ENCODE measurements around the gene ZNF789. TPM values are rescaled to one million over a fixed set of nuclear protein-coding genes. Genes with fewer than 3 reads are reported as not detected.

Gene ZNF789
- total RNA-seq, 1 donor from 2014 or later = 7.3 TPM

DNA sequence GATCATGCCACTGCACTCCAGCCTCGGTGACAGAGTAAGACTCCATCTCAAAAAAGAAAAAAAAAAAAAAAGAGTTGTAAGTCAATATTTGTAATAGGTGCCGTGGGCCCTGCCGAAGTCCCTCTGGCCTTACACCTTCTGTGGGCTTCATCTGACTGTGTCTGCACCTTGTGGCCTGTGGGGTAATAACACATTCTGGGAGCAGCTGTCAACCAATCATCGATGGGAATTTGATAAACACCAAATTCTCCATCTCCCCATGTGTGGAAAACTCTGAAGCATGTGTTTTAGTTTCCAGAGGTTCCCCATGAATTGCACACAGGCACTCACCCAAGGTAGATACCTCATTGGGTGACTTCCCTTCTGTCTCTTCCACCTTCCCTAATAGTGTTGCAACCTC, 16.5 kb downstream of the ZNF789 start:
- Mint-ChIP-seq H3K27me3 (ENCODE audit: low read depth) (no peaks in the 10 kb centered on the region), H3K36me3 (ENCODE audit: low read depth) (peaks cover 29% of the 10 kb centered on the region), H3K4me1 (ENCODE audit: low read depth) (no peaks in the 10 kb centered on the region), H3K27ac (ENCODE audit: unreplicated experiment) (no peak overlapping the region), H3K9me3 (ENCODE audit: low read depth) (peaks cover 11% of the 10 kb centered on the region), H3K4me3 (ENCODE audit: unreplicated experiment) (no peak overlapping the region)
- TF ChIP-seq, protein P1, sequence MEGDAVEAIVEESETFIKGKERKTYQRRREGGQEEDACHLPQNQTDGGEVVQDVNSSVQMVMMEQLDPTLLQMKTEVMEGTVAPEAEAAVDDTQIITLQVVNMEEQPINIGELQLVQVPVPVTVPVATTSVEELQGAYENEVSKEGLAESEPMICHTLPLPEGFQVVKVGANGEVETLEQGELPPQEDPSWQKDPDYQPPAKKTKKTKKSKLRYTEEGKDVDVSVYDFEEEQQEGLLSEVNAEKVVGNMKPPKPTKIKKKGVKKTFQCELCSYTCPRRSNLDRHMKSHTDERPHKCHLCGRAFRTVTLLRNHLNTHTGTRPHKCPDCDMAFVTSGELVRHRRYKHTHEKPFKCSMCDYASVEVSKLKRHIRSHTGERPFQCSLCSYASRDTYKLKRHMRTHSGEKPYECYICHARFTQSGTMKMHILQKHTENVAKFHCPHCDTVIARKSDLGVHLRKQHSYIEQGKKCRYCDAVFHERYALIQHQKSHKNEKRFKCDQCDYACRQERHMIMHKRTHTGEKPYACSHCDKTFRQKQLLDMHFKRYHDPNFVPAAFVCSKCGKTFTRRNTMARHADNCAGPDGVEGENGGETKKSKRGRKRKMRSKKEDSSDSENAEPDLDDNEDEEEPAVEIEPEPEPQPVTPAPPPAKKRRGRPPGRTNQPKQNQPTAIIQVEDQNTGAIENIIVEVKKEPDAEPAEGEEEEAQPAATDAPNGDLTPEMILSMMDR (IDR thresholded peaks at IDR 0.05) = no peak
- DNase-seq (ENCODE audit: low spot score) = no peak

DNA sequence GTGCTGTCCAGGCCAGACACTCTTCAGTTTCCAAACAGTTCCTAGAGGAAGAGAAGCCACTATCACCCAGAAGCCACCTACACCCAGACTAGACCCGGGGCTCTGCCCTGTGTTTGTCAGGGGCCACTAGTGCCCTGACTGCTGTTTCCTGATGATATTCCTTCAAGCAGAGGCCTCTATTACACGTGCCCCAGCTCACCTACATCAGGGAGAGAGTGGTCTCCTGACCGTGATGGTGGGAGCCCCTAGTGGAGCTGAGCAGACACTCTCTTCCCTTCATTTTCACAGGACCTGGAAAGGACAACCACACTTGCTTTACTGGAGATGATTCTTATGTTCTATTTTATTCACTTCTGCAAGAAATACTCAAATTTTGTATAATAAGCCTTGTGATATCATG, 18.2 kb downstream of the ZNF789 start:
- no peak for DNase-seq (ENCODE audit: low spot score)
- Mint-ChIP-seq H3K9me3 (ENCODE audit: low read depth) (peaks cover 13% of the 10 kb centered on the region), H3K27me3 (ENCODE audit: low read depth) (no peaks in the 10 kb centered on the region), H3K27ac (ENCODE audit: unreplicated experiment) (no peak overlapping the region), H3K4me3 (ENCODE audit: unreplicated experiment) (no peak overlapping the region), H3K36me3 (ENCODE audit: low read depth) (peaks cover 27% of the 10 kb centered on the region), H3K4me1 (ENCODE audit: low read depth) (no peaks in the 10 kb centered on the region)
- TF ChIP-seq, protein P1 (IDR thresholded peaks at IDR 0.05) = no peak

DNA sequence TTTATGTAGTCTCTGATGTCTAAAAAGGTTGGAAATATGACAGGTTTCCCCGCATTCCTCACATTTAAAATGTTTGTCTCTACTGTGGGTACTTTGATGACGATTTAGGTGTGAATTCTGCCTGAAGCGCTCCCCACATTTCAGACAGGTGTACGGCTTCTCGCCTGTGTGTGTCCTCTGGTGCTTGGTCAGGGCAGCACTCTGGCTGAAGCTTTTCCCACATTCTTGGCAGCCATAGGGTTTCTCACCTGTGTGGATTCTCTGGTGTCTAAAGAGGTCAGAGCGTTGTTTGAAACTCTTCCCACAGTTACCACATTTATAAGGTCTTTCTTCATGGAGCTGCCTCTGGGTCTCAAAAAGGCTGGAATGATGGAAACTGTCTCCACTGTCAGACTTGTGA, 21.1 kb downstream of the ZNF789 start:
- no peaks in the 10 kb centered on the region for H3K27me3 Mint-ChIP-seq (ENCODE audit: low read depth)
- peaks cover 14% of the 10 kb centered on the region for H3K4me1 Mint-ChIP-seq (ENCODE audit: low read depth)
- H3K4me3 Mint-ChIP-seq (ENCODE audit: unreplicated experiment) = no peak overlapping the region
- H3K9me3 Mint-ChIP-seq (ENCODE audit: low read depth) = peaks cover 13% of the 10 kb centered on the region
- H3K36me3 Mint-ChIP-seq (ENCODE audit: low read depth) = peaks cover 34% of the 10 kb centered on the region
- H3K27ac Mint-ChIP-seq (ENCODE audit: unreplicated experiment) = no peak overlapping the region
- TF ChIP-seq, protein P1 (IDR thresholded peaks at IDR 0.05) = no peak
- DNase-seq (ENCODE audit: low spot score) = no peak

DNA sequence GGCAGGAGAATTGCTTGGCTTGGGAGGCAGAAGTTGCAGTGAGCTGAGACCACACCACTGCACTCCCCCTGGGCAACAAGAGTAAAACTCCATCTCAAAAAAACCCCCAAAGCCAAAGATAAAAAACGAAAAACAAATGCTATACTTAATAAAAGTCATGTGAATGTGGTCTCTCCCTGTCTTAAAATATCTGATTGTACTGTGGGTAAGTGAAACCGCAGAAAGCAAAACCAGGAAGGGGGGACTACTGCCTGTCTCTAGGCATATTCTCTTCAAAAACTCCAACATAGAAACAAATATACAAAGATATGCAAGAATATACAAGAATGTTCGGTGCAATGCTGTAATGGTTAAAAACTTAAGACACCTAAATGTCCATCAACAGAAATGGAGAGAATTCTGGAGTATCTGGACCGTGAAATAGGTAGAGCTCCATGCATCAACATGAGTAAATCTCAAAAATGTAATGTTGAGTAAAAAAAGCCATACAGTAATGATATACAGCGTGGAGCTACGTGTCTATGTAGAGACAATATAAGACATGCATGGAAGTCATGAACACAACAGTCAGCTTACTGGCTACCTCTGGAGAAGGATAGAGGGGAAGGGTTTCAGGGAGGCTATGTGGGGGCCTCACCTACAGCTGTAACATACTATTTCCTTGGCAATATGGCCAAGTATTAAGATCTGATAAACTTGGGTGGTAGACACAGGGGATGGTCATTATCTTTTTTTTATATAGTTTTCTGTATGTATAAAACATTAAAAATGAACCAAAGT, 25.3 kb downstream of the ZNF789 start:
- Mint-ChIP-seq H3K4me1 (ENCODE audit: low read depth) (peaks cover 28% of the 10 kb centered on the region), H3K9me3 (ENCODE audit: low read depth) (peaks cover 11% of the 10 kb centered on the region), H3K4me3 (ENCODE audit: unreplicated experiment) (peak overlapping the region; percentile 94), H3K27me3 (ENCODE audit: low read depth) (no peaks in the 10 kb centered on the region), H3K36me3 (ENCODE audit: low read depth) (peaks cover 25% of the 10 kb centered on the region), H3K27ac (ENCODE audit: unreplicated experiment) (peak overlapping the region; percentile 63)
- TF ChIP-seq, protein P1 (IDR thresholded peaks at IDR 0.05) = no peak
- no peak for DNase-seq (ENCODE audit: low spot score)

DNA sequence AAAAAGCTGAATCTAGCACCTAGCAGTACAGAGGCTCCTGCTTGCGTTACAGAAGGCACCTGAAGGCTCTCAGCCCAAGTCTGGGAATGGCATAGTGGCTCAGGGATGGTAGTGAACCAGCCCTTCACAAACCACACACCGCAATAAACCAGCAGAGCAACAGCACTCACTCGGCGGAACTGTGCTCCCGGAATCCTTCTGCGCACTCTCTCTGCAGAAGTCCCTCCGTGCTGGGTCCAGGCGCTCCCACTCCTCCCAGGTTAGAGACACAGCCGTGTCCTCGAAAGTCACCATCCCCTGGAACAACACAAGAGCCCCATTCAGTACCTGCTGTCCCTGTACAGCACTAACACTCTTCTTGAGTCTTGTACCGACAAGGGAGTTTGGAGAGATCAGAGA, 25.9 kb downstream of the ZNF789 start:
- peak overlapping the region; percentile 67 for H3K27ac Mint-ChIP-seq (ENCODE audit: unreplicated experiment)
- peaks cover 9% of the 10 kb centered on the region for H3K9me3 Mint-ChIP-seq (ENCODE audit: low read depth)
- peaks cover 19% of the 10 kb centered on the region for H3K36me3 Mint-ChIP-seq (ENCODE audit: low read depth)
- peaks cover 28% of the 10 kb centered on the region for H3K4me1 Mint-ChIP-seq (ENCODE audit: low read depth)
- no peaks in the 10 kb centered on the region for H3K27me3 Mint-ChIP-seq (ENCODE audit: low read depth)
- peak overlapping the region; percentile 94 for H3K4me3 Mint-ChIP-seq (ENCODE audit: unreplicated experiment)
- no peak for DNase-seq (ENCODE audit: low spot score)
- TF ChIP-seq, protein P1 (IDR thresholded peaks at IDR 0.05) = no peak

Data from chondrocyte (in vitro differentiated cells).